GM12878 (cell line): ENCODE measurements around the gene CACNA1A. TPM values are rescaled to one million over a fixed set of nuclear protein-coding genes. Genes with fewer than 3 reads are reported as not detected.

Source experiments
- ATAC-seq: fragments of 200-7000 bp; cut with Tn5 transposase; 3 replicates; pipeline ENCODE4 v1.9.1; 2020; ENCODE audit warnings: mild to moderate bottlenecking, moderate library complexity
- BruUV-seq: library from RNA; stranded (reverse); fragments of 400-500 nt; replicated peaks from 2 replicates; lab custom pipeline; 2021; lab: Mats Ljungman, UMichigan
- CTCF ChIA-PET: fragments of 300-600 bp; sonication (Branson Sonifier 250); formaldehyde crosslinking; extraction: SDS; loops from one replicate; lab custom pipeline; 2021; ENCODE audit warnings: inconsistent platforms; lab: Yijun Ruan, JAX
- POLR2A ChIA-PET: fragments of 350-600 bp; formaldehyde crosslinking; extraction: SDS; loops from one replicate; lab custom pipeline; 2021; ENCODE audit warnings: inconsistent platforms; lab: Charles Lee
- RAD21 ChIA-PET: fragments of 300-600 bp; sonication (Branson Sonifier 250); formaldehyde crosslinking; loops from one replicate; lab custom pipeline; 2023; ENCODE audit warnings: antibody characterized with exemption; ENCODE audit not compliant: unreplicated experiment; lab: Charles Lee
- SMC1A ChIA-PET: fragments of 300-600 bp; sonication (Branson Sonifier 250); formaldehyde crosslinking; loops from one replicate; lab custom pipeline; 2023; ENCODE audit not compliant: unreplicated experiment, uncharacterized antibody; lab: Charles Lee
- DNase-seq: peaks from one replicate; pipeline ENCODE4 v3.0.0-alpha.2; 2011; ENCODE audit warnings: low read depth, low spot score
- FAIRE-seq: peaks from 3 replicates; lab custom pipeline; 2011; peaks lifted over from hg19 to GRCh38; lab: Jason Lieb, UNC
- H2AFZ ChIP-seq: 2 replicates; pipeline ENCODE4 v1.6.0; 2011; ENCODE audit warnings: low read depth, low read length, control low read depth; ENCODE audit not compliant: control insufficient read depth
- H3K27ac ChIP-seq: 2 replicates; pipeline ENCODE4 v1.5.1; 2011; ENCODE audit warnings: control low read depth; ENCODE audit not compliant: control insufficient read depth, insufficient read depth
- H3K27me3 ChIP-seq, 2 experiments: replicated peaks in 1 of 2; 2 replicates each; pipeline versions ENCODE4 v1.6.0 to v1.6.1; 2011; ENCODE audit warnings: low read length in 1 of 2; ENCODE audit not compliant: control insufficient read depth in 2 of 2, insufficient read depth in 2 of 2
- H3K36me3 ChIP-seq, 2 experiments: 2 replicates each; pipeline ENCODE4 v1.5.1; 2011; ENCODE audit warnings: low read length in 1 of 2; ENCODE audit not compliant: control insufficient read depth in 2 of 2, insufficient read depth in 2 of 2
- H3K4me1 ChIP-seq: 2 replicates; pipeline ENCODE4 v1.6.1; 2011; ENCODE audit warnings: mild to moderate bottlenecking, low read length, moderate library complexity, mixed read lengths; ENCODE audit not compliant: control insufficient read depth, insufficient read depth
- H3K4me2 ChIP-seq: 2 replicates; pipeline ENCODE4 v1.6.0; 2011; ENCODE audit warnings: control low read depth; ENCODE audit not compliant: control insufficient read depth, insufficient read depth
- H3K4me3 ChIP-seq: fragments of 200-600 bp; sonication (generic); 2 replicates; pipeline ENCODE4 v1.5.1; 2016
- H3K79me2 ChIP-seq: 2 replicates; pipeline ENCODE4 v1.6.0; 2011; ENCODE audit warnings: low read length; ENCODE audit not compliant: control insufficient read depth, insufficient read depth
- H3K9ac ChIP-seq: 2 replicates; pipeline ENCODE4 v1.8.0; 2011; ENCODE audit warnings: low read length, control low read depth, mixed read lengths; ENCODE audit not compliant: control insufficient read depth, insufficient read depth
- H3K9me3 ChIP-seq: replicated peaks from 3 replicates; pipeline ENCODE4 v1.5.1; 2011; ENCODE audit warnings: mild to moderate bottlenecking, low read length; ENCODE audit not compliant: control insufficient read depth, insufficient read depth
- H4K20me1 ChIP-seq: 2 replicates; pipeline ENCODE4 v1.6.0; 2011; ENCODE audit not compliant: control insufficient read depth, insufficient read depth
- KAT2A ChIP-seq: conservative IDR thresholded peaks from 2 replicates; pipeline ENCODE4 v1.6.1; 2011; ENCODE audit warnings: low read depth, low read length; ENCODE audit not compliant: control insufficient read depth
- RELB ChIP-seq: fragments of 450-650 bp; IDR thresholded peaks from 2 replicates; pipeline ENCODE4 v1.6.1; 2017; ENCODE audit warnings: low read depth, mild to moderate bottlenecking, moderate library complexity
- SP1 ChIP-seq: IDR thresholded peaks from one replicate; pipeline ENCODE4 v1.6.1; 2011; ENCODE audit warnings: low read depth, low read length
- ZNF217 ChIP-seq: fragments of 450-650 bp; IDR thresholded peaks from 2 replicates; pipeline ENCODE4 v1.6.1; 2017; ENCODE audit warnings: antibody characterized with exemption, mild to moderate bottlenecking
- WGBS: methylation state at CpG from one replicate; pipeline ENCODE4 v1.1.6; 2016; ENCODE audit warnings: low lambda C conversion rate; ENCODE audit not compliant: insufficient replicate concordance, insufficient coverage; ENCODE audit errors: missing lambda C conversion rate; 5-methylcytosine and 5-hydroxymethylcytosine counted together
- in situ Hi-C: fragments of 300-500 bp; cut with MboI; formaldehyde crosslinking; loops from 9 replicates; pipeline ENCODE4 v1.14.3; 2018; ENCODE audit warnings: mixed read lengths
- intact Hi-C: fragments of 100-400 bp; cut with micrococcal nuclease; formaldehyde crosslinking; loops from one replicate; pipeline ENCODE4 v1.14.2; 2022; ENCODE audit not compliant: unreplicated experiment
- polyA plus RNA-seq, 11 experiments: library from polyadenylated mRNA; depleted of rRNA in 4 of 11; unstranded in 6 of 11; stranded (reverse) in 5 of 11; fragments of >200 nt; fragmentation: Nextera tagmentation in 4 of 11; fragmentation: Illumina TruSeq in 1 of 11; extraction: Ambion mirVana in 4 of 11; extraction: Trizol in 1 of 11; gene quantifications; 1 replicate in 1 of 11; 2 replicates in 10 of 11; pipeline versions ENCODE4 v1.2.1 to v1.2.3, GENCODE V29; 2011 to 2016; ENCODE audit warnings: inconsistent platforms in 2 of 11, missing spikeins in 2 of 11, low read depth in 1 of 11
- total RNA-seq, 4 experiments: library from RNA; depleted of rRNA in 3 of 4; stranded (reverse); fragments of >200 nt in 3 of 4; fragmentation: Illumina TruSeq in 1 of 4; extraction: Trizol in 1 of 4; gene quantifications; 2 replicates each; pipeline versions ENCODE4 v1.2.1 to v1.2.3, GENCODE V29; 2013 to 2021

The CACNA1A gene
- total and polyA plus RNA-seq, 10 of the 15 experiments (the other 5 are each of a cell fraction or from before 2014, with no cell fraction given), result 1.1 to 4.4 (median 2.5) TPM

DNA sequence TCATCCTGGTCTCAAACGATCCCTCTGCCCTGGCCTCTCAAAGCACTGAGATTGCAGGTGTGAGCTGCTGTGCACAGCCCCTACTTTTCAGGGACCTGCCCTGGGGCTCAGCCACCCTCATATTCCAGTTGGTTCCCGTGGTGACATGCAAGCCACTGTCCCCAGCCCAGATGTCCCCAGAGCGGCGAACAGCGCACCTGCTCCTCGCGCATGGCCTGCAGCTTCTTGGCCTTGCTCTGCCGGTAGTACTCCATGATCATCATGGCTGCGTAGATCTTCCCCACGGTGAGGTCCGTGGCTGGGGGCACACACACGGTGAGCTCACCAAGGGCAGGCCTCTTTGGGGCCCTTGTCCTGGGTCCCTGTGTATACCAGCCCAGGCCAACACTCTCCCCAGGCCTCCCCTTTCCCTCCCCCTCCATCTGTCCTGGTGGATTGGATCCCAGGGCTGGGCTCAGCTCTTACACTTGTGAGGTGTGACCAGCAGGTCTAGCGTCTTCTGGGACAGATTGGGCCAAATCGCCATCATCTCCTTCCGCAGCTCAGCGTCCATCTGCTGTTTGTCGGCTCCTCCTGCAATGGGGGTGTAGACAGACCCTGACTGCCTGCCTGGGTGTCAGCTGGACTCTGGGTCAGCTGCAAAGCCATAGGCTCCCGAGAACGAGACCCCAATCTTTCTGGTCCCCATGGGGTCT, 292.1 kb downstream of the CACNA1A start:
- no peaks in the 10 kb centered on the region for H3K79me2 ChIP-seq
- no peaks in the 10 kb centered on the region for H3K9me3 ChIP-seq
- H3K4me1 ChIP-seq, result peaks cover 15% of the 10 kb centered on the region
- BruUV-seq, result no TSS peak
- H3K4me2 ChIP-seq, result no peak overlapping the region
- TF ChIP-seq ZNF217 (no peak), SP1 (no peak), RELB (no peak), KAT2A (no peak)
- no peaks in the 10 kb centered on the region for H3K27me3 ChIP-seq
- ATAC-seq, result no peak
- ChIA-PET SMC1A (no interaction called here), POLR2A (interaction anchor here (0.6 to 1.2 kb wide), 2 partner anchors 20 to 59 kb away, joined by 3 to 6 read pairs; no protein-coding TSS in a partner anchor), RAD21 (interaction anchor here (0.7 to 2.4 kb wide), 3 partner anchors 19 to 85 kb away, joined by 3 to 7 read pairs (median 5); no protein-coding TSS in a partner anchor), CTCF (interaction anchor here (0.7 to 2.5 kb wide), 7 partner anchors 17 to 62 kb away, joined by 3 to 9 read pairs (median 4); no protein-coding TSS in a partner anchor)
- H3K27ac ChIP-seq, result no peak overlapping the region
- no peaks in the 10 kb centered on the region for H3K36me3 ChIP-seq
- intact Hi-C loops (no loop called here), in situ Hi-C loops (loop anchor here (5.0 kb wide), 1 partner anchor 48 kb away; no protein-coding TSS in a partner anchor)
- WGBS, result 91% methylated on average over 19 of the region's 19 CpGs
- FAIRE-seq, result no peak
- no peak overlapping the region for H3K4me3 ChIP-seq
- no peaks in the 10 kb centered on the region for H4K20me1 ChIP-seq
- no peak overlapping the region for H3K9ac ChIP-seq
- DNase-seq, result no peak
- H2AFZ ChIP-seq, result no peak overlapping the region
